HG03571 (cell line): ENCODE data around the gene SLC25A44.

Source experiments
- ATAC-seq: cut with Tn5 transposase; IDR thresholded peaks from one replicate; pipeline ENCODE4 v1.9.1; 2021; ENCODE audit not compliant: unreplicated experiment

SLC25A44 gene

DNA sequence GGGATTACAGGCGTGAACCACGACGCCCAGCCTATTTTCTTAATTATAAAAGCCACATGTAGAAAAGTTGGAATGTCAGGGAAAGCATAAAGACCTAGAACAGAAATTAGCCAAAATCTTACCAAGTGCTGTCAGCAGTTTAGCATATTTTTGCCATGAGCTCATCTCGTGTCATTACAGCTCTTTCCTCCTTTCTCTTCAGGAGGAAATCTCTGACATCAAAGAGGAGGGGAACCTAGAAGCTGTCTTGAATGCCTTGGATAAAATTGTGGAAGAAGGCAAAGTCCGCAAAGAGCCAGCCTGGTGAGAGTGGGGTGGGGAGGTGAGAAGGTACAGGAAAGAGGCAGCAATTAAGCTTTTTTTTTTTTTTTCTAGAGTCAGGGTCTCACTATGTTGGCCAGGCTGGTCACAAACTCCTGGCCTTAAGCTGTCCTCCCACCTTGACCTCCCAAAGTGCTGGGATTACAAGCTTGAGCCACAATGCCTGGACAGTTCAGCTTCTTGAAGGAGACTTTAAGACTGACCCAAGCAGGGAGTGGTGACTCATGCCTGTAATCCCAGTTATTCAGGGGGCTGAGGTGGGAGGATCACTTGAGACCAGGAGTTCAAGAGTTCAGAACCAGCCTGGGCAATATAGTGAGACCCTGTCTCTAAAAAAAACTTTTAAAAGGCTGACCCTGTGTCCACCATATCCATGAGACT, 39.7 kb downstream of the SLC25A44 start:
- no peak for ATAC-seq

DNA sequence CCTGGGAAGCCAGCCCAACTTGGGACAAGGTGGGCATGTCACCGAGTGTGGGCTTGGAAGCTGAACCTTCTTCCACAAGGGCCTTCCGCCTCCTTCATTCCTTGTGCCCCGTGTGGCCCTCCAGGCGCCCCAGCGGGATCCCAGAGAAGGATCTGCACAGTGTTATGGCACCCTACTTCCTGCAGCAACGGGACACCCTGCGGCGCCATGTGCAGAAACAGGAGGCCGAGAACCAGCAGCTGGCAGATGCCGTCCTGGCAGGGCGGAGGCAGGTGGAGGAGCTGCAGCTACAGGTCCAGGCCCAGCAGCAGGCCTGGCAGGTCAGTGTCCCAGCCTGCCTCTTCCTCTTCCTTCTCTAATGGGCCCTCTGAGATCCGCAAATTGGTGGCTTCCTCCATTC, 42.3 kb downstream of the SLC25A44 start:
- no peak for ATAC-seq

DNA sequence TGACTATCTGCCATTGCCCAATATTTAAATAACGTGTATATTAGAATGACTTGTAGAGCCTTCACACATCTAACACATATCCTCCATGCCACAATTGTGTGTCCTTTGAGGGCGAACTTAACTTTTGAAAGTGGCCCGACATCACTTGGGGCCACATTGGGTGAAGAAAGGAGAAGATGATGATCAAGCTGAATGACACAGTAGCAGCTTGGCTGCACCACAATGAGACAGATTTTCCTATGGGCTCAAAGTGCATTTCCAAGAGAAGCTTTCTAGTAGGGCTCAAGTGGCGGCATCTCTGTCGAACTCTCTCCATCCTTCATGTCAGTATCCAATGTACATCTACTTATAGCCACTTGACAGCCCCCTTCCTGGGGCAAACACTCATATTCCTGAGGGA, 44.3 kb downstream of the SLC25A44 start:
- no peak for ATAC-seq

DNA sequence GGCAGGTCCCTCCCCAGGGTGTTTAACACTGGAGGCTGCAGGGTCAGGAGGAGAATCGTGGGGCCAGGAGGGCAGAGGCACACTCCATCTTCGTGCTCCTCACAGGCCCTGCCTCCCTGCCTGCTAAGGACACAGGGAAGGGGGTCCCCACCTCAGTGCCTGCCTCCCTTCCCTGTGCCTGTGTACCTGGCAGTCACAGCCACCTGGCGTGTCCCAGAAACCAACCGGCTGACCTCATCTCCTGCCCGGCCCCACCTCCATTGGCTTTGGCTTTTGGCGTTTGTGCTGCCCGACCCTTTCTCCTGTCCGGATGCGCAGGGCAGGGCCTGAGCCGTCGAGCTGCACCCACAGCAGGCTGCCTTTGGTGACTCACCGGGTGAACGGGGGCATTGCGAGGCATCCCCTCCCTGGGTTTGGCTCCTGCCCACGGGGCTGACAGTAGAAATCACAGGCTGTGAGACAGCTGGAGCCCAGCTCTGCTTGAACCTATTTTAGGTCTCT, 47.5 kb downstream of the SLC25A44 start:
- ATAC-seq, result no peak

DNA sequence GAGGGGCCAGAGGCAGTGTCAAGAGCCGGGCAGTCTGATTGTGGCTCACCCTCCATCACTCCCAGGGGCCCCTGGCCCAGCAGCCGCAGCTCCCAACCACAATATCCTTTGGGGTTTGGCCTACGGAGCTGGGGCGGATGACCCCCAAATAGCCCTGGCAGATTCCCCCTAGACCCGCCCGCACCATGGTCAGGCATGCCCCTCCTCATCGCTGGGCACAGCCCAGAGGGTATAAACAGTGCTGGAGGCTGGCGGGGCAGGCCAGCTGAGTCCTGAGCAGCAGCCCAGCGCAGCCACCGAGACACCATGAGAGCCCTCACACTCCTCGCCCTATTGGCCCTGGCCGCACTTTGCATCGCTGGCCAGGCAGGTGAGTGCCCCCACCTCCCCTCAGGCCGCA, 48.0 kb downstream of the SLC25A44 start, which contains the start of gene BGLAP:
Gene BGLAP (plus strand): TSS at position 259 of the 400 bp plus-strand sequence. CDS start 48 bp downstream, at position 307.
- ATAC-seq, result no peak

DNA sequence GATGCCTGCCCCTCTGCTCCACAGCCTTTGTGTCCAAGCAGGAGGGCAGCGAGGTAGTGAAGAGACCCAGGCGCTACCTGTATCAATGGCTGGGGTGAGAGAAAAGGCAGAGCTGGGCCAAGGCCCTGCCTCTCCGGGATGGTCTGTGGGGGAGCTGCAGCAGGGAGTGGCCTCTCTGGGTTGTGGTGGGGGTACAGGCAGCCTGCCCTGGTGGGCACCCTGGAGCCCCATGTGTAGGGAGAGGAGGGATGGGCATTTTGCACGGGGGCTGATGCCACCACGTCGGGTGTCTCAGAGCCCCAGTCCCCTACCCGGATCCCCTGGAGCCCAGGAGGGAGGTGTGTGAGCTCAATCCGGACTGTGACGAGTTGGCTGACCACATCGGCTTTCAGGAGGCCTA, 48.8 kb downstream of the SLC25A44 start:
- ATAC-seq, result no peak

DNA sequence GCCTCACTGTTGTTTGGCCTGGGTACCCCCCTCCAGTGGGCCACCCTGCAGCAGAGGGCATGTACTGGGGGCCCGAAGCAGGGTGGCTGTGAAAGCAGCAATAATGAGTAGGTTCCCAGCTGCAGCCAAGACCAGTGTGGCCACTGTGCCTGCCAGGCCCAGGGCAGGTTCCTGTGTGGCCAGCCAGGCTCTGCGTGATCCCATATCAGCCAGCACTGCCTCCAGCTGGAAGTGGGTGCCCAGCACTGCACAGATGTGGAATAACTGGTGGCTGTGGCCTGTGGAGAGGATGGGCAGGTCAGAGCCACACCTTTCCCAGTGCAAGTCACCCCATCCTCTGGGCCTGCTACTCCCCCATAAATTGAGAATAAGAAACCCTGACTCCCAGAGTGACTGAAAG, 50.2 kb downstream of the SLC25A44 start:
- ATAC-seq, result no peak

DNA sequence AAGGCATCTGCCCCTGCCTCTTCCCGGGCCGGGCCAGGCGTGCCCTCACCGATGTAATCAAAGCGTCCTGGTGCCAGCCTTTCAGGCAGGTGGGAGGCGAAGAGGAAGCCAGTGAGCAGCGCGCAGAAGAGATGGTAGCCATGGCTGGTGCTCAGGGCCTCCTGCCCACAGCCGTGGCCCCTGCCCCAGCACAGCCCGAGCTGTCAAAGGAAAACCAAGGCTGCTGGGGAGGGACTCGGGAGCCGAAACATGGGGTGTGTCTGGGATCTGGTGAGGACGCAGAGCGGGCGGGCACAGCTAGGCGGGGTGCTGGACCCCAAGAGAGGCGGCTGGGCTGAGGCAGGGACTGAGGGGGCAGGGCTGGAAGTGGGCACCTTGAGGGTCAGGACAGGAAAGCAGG, 50.8 kb downstream of the SLC25A44 start:
- ATAC-seq, result no peak

DNA sequence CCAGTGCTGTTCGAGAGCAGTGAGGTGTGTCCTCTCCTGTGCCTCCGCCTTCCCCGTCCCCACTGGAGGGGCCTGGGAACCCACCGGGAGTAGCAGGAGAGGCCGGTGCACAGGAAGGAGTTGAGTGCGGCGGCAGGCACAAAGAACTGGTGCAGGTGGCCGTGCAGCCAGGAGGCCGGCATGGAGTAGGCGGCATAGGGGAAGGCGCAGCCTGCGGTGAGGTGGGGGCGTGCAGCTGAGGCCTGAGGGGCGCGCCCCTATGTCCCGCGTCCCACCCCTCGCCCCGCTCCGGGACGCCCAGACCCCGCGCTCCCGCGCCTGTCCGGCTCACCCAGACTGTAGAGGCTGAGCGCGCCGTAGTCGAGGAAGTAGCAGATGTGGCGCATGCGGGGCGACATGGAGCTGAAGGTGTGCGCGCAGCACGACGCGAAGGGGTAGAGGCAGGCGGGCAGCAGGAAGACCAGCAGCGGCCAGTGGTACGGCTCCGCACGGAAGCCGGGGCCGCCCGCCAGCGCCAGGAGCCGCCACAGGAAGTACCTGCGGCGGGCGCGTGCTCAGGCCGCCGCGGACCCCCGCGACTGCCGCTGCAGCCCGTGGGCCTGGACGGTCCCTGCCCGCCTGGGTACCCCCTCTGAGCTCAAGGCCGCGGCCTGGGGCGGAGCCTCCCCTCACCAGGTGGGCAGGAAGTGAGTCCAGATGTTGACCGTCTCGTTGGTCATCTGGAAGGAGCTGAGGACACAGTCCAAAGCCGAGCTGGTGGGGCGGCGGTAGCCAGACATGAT, 51.7 kb downstream of the SLC25A44 start:
- no peak for ATAC-seq

DNA sequence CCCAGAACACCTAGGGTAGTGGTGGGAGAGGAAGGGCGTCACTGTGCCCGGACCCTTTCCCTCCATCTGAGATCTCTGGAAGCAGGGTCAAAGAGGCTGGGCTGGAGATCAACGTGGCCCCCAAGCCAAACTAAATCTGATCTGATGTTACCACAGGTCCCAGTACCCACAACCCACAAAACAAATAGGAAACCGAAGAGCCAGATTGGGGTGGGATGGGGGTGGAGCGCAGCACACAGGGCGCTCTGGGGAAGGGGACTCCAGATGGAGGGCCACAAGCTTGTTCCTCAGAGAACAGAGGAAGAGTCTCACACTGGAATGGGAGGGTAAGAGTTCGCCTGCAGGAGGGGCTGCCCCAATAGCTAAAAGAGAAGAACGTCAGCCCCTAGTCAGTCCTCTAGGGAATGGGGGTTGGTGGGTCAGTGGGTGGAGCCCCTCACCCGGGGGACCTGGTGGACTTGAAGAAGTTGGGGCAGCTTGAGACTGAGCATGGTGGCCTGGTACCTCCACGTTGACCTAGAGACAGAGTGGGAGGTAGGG, 52.4 kb downstream of the SLC25A44 start:
- ATAC-seq, result no peak

DNA sequence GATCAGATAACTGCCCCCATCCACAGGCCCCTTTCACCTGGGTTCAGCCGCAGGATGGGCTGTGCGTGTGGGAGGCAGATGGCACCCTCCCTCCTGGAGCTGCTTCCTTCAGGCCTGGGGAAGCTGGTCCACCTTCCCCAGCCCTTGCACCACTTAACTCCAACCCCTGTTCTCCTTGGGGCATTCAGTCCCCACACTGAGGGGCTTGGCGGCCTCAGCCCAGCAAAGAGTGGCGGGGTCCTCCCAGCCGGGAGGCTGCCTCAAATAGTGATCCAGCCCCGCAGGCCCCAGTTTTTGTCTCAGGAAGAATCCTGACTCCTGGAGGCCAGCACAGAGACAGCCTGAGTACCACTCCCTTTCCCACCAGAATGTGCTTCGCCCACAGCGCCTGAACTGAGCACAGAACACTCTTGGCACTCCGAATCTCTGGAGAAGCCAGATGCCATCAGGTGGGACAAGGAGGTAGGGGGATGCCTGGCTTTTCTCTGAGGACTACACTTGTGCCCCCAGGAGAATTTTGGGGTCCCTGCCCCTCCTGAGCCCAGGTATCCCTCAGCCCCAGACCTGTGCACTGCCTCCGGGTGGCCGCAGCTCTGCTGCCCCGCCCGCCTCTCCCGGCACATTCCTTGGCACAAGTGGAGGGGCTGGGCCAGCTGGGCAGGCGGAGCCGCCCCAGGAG, 53.0 kb downstream of the SLC25A44 start:
- ATAC-seq, result no peak

DNA sequence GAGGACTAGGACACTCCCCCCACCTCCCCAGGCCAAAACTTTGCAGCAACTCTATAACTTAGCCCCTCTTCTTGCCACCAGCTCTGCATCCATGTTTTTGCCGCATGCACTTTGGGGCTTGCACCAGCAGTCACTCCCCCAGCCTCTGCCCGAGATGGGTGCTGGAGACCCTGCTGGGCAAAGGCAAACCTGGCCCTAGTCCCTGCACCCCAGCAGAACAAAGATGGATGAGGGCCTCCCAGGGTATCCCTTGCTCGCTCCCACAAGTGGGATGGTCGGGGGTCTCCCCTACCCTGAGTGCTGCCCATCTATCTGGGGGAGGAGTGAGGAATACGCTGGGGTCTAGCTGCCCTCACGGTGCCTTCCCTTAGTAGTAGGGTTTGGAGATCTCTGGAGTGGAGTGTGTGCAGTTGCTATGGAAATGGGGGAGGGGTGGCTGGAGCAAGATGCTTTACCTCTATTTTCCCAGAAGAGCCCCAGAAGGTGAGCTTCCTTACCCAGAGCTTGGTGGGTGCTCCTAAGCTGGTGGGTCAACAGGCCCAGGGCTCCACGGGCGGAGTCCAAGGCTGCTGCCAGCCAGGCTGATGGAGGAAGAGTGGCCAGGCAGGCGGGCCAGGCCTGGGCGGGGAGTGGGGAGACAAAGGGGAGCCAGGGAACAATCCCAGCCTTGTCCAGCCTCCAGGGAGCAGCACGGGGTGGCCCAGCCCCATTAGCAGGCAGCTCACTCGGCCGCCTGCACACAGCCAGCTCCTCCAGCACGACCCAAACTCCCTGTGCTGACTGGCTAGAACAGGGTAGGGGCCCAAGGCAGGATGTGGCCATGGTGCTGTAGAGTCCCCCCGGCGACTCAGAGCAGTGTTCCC, 53.8 kb downstream of the SLC25A44 start, which contains the start of gene PAQR6:
Gene PAQR6 (minus strand): TSS at position 597 of the 863 bp plus-strand sequence. CDS start 1,325 bp downstream, outside the sequence.
- ATAC-seq, result no peak

DNA sequence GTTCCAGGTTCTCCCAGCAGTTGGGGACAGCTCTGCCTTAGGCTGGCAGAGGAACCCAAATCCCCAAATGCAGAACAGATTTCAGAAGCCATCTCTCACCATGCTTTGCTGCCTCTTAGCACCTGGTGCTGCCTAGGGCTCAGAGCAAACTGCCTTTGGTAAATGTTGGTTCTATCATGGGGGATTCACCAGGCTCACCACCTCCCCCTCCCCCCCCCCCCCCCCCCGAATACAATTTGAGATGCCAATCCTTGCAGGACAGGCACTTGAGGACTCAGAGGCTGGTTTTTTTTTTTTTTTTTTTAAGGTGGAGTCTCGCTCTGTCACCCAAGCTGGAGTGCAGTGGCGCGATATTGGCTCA, 54.4 kb downstream of the SLC25A44 start:
- ATAC-seq, result no peak

DNA sequence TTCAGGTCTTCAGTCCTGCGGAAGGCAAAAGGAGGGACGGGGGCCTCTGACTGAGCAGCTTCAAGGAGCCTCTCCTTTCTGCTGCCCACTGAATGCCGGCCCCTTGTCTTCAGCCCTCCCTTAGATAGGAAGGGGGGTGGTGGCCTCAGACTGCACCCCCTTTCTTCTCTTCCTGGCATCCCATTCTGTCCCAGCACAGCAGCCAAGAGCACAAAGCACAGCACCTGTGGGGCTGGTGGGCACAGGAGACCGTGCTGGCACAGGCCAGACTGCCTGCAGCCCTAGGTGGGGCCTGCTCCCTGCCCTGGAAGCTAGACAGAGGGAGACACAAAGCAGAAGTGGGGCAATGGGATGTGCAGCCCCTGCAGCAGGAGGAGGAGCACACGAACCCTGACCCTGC, 55.7 kb downstream of the SLC25A44 start:
- no peak for ATAC-seq

DNA sequence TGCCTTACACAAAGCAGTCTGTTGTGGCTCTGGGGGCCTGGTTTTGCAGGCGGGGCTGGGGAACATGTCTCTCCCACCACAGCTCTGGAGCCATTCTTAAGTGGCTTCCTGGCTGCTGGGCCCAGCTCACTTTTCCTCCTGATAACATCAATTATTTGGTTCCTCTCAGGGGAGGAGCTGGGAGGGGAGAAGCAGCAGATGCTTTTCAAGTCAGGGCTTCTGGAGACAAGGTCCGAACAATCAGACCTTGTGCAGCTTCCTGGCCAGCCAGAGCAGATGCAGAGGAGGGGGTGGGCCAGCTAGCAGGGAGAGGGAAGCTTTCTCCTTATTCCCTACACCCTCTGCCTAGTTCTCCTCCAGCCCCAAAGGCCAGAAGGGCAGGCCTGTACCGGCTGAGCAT, 57.6 kb downstream of the SLC25A44 start:
- ATAC-seq, result no peak

DNA sequence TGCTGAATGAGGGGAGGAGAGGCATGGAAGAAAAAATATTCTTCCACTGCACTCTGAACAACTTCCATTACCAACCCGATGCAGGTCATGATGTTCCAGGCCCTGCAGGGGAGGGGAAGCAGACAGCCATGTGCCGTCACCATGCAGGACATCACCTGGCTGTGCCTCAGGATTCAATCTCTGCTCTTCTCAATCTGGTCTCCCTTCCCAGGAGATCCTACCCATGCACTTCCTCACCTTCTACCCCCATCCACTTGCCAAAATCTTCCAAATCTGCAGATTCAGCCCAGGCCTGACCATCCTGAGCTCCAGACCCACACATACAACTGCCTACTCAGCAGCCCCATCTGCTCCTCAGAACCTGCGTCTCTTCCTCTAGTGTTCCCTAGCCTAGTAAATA, 59.7 kb downstream of the SLC25A44 start:
- no peak for ATAC-seq

DNA sequence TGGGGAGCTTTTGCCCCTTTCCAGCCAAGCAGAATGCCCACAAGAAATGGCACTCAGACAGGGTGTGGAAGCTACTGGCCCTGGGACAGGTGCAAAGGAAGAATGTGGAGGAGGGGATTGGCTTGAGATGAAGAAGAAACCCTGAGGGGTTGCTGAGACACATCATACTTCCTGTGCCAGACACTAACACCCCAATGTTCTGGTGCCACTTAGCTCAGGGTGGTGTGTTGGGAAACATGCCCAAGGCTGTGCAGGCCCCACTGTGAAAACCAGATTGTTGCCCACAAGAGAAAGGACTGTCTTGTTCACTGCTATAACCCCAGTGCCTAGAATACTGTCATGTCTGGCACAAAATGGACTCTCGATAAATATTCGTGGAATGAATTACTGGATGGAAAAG, 63.8 kb downstream of the SLC25A44 start:
- no peak for ATAC-seq

DNA sequence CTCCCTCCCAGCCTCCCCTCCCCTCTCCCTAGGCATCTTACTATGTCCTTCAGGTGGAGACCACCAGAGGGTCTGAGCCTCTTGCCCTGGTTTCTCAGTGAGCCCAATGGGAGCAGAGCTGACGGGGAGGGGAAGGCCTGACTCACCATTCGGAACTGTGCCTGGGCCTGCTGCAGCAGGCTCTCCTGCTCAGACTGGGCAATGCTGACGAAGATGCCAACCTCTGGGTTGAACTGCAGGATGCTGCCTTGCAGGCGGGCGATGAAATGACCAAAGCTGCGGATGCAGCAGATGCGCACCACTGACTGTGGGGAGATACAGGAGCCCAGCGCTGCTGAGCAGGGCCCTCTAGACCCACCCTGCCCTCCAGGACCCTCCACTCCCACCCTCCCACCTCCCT, 65.0 kb downstream of the SLC25A44 start:
- ATAC-seq, result no peak

DNA sequence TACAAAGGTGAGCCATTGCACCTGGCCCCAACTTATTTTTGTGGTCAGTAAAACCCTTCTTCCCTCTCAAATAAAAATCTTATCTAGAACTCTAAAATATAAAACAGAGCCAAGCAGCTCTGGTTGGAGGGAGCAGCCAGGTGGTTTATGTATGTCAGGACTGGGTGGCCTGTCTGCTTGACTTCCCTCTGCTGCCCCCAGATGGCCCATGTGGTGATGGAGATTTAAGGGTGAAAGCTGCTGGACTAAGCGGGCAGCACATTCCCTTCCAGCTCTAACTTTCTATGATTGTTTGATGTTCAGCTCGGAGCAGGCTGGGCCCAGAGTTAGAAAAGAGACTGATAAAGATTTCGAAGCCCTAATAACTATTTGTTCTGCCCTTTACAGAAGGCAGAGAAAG, 65.9 kb downstream of the SLC25A44 start:
- ATAC-seq, result no peak

DNA sequence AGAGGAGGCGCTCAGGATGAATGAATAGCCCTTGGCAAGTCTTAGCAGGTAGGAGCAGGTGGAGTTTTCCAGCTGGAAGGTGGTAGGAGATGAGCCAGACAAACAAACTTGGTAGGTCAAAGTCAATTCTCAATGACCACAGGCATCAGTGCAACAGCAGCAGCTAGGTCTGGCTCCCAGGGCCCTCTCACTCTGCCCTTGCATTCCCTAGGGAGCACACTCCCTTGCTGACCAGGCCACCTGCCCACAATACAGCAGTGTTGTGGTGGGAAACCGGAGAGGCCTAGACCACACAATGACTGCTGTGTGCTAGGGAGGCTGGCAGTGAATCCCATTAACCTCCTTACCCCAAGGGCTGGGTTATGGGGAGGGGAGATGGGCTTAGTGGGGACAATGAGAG, 67.0 kb downstream of the SLC25A44 start:
- no peak for ATAC-seq
